HG03103 (cell line): ENCODE measurements around the gene IMPA2.

Source experiments
- ATAC-seq: cut with Tn5 transposase; IDR thresholded peaks from one replicate; pipeline ENCODE4 v1.9.1; 2021; ENCODE audit warnings: low read depth; ENCODE audit not compliant: unreplicated experiment

Gene IMPA2

GRCh38 chr18:11987527-11987926, 6.2 kb downstream of the IMPA2 start:
- no peak for ATAC-seq

GRCh38 chr18:11989174-11989573, 7.9 kb downstream of the IMPA2 start:
- ATAC-seq = no peak

- no peak for ATAC-seq
These were observed 8.7 kb downstream of the IMPA2 start for GRCh38 chr18:11989966-11990380.

GRCh38 chr18:11990539-11990938, 9.2 kb downstream of the IMPA2 start:
- ATAC-seq = no peak

GRCh38 chr18:11991021-11991795, 9.9 kb downstream of the IMPA2 start:
- ATAC-seq = no peak

- no peak for ATAC-seq
These were observed 10.9 kb downstream of the IMPA2 start for GRCh38 chr18:11992096-11992790.

GRCh38 chr18:11993264-11993916, 12.1 kb downstream of the IMPA2 start:
- no peak for ATAC-seq

- ATAC-seq = no peak
These were observed 13.0 kb downstream of the IMPA2 start for GRCh38 chr18:11994336-11994702.

- no peak for ATAC-seq
These were observed 13.6 kb downstream of the IMPA2 start for GRCh38 chr18:11994703-11995444.

GRCh38 chr18:11995445-11996189, 14.3 kb downstream of the IMPA2 start:
- ATAC-seq = peak; percentile 84

GRCh38 chr18:11996190-11996754, 15.0 kb downstream of the IMPA2 start:
- ATAC-seq = no peak

GRCh38 chr18:11996907-11997306, 15.6 kb downstream of the IMPA2 start:
- ATAC-seq = no peak

- no peak for ATAC-seq
These were observed 16.2 kb downstream of the IMPA2 start for GRCh38 chr18:11997466-11997865.

- ATAC-seq = no peak
These were observed 16.9 kb downstream of the IMPA2 start for GRCh38 chr18:11998193-11998592.

- ATAC-seq = no peak
These were observed 18.1 kb downstream of the IMPA2 start for GRCh38 chr18:11999429-11999828.

GRCh38 chr18:12000072-12000659, 18.9 kb downstream of the IMPA2 start:
- no peak for ATAC-seq

- ATAC-seq = no peak
These were observed 20.1 kb downstream of the IMPA2 start for GRCh38 chr18:12001421-12001820.

GRCh38 chr18:12003894-12004293, 22.6 kb downstream of the IMPA2 start:
- ATAC-seq = no peak
